AG04450 (cell line): ENCODE results near the gene IL1RAPL1. TPM values are rescaled to one million over a fixed set of nuclear protein-coding genes. Genes with fewer than 3 reads are reported as not detected.
"Not testable (repeated sequence)": the region's sequence is repeated elsewhere in the genome, so short reads cannot be mapped to it uniquely, and the experiment has no call there.

Source experiments
- CTCF ChIA-PET: fragments of 300-600, 350-600 bp; formaldehyde crosslinking; extraction: SDS; loops from one replicate; lab custom pipeline; 2022; ENCODE audit warnings: antibody characterized with exemption, inconsistent platforms; lab: Charles Lee
- POLR2A ChIA-PET: fragments of 350-600 bp; formaldehyde crosslinking; extraction: SDS; loops from one replicate; lab custom pipeline; 2021; ENCODE audit warnings: antibody characterized with exemption, inconsistent platforms; lab: Yijun Ruan, JAX
- DNase-seq: peaks from one replicate; pipeline ENCODE4 v3.0.0-alpha.2; 2011; ENCODE audit warnings: low read depth, low spot score
- H3K27ac ChIP-seq: one replicate; pipeline ENCODE4 v1.5.1; 2012; ENCODE audit warnings: low read depth, low read length, control low read depth
- H3K27me3 ChIP-seq: one replicate; pipeline ENCODE4 v1.6.0; 2012; ENCODE audit warnings: low read length; ENCODE audit not compliant: control insufficient read depth, insufficient read depth
- H3K4me3 ChIP-seq: 2 replicates; pipeline ENCODE4 v1.5.1; 2011; ENCODE audit warnings: mild to moderate bottlenecking, low read depth, low read length, control low read depth
- H3K9me3 ChIP-seq: 2 replicates; pipeline ENCODE4 v1.5.1; 2012; ENCODE audit warnings: low read length; ENCODE audit not compliant: control insufficient read depth, insufficient read depth
- CTCF ChIP-seq: IDR thresholded peaks from 2 replicates; pipeline ENCODE4 v1.5.1; 2011; ENCODE audit warnings: low read depth, low read length, control low read depth, inconsistent platforms
- polyA plus RNA-seq: library from polyadenylated mRNA; depleted of rRNA; stranded (reverse); fragments of >200 nt; gene quantifications from 2 replicates; pipeline ENCODE4 v1.2.3, GENCODE V29; 2011

IL1RAPL1 gene
- polyA plus RNA-seq, 1 experiment: 0.93 TPM

- H3K27me3 ChIP-seq: no peaks in the 10 kb centered on the region
- H3K9me3 ChIP-seq: no peaks in the 10 kb centered on the region
- POLR2A ChIA-PET: no interaction called here
- TF ChIP-seq CTCF: no peak
- CTCF ChIA-PET: no interaction called here
- H3K27ac ChIP-seq: no peak overlapping the region
- no peak for DNase-seq
- no peak overlapping the region for H3K4me3 ChIP-seq
Observed at GRCh38 chrX:28757290-28757689, 170.0 kb downstream of the IL1RAPL1 start.

GRCh38 chrX:28766561-28766960 is 179.3 kb downstream of the IL1RAPL1 start:
- CTCF ChIA-PET, H3K27ac ChIP-seq, H3K4me3 ChIP-seq, POLR2A ChIA-PET, DNase-seq, H3K27me3 ChIP-seq, H3K9me3 ChIP-seq: not testable (repeated sequence)

- no peak overlapping the region for H3K27ac ChIP-seq
- no peak for DNase-seq
- POLR2A ChIA-PET: no interaction called here
- H3K9me3 ChIP-seq: no peaks in the 10 kb centered on the region
- no peaks in the 10 kb centered on the region for H3K27me3 ChIP-seq
- TF ChIP-seq CTCF: no peak
- CTCF ChIA-PET: interaction anchor here (0.5 kb wide), 1 partner anchor 347 kb away, joined by 3 read pairs; no protein-coding TSS in a partner anchor
- H3K4me3 ChIP-seq: no peak overlapping the region
Observed at GRCh38 chrX:28773807-28774206, 186.6 kb downstream of the IL1RAPL1 start.

- ChIA-PET POLR2A (no interaction called here), CTCF (no interaction called here)
- H3K27me3 ChIP-seq: no peaks in the 10 kb centered on the region
- peak; percentile 33 for DNase-seq
- H3K4me3 ChIP-seq: no peak overlapping the region
- no peaks in the 10 kb centered on the region for H3K9me3 ChIP-seq
- TF ChIP-seq CTCF: no peak
- no peak overlapping the region for H3K27ac ChIP-seq
Observed at GRCh38 chrX:28787206-28787605, 200.0 kb downstream of the IL1RAPL1 start.

- H3K27ac ChIP-seq, H3K9me3 ChIP-seq, CTCF ChIA-PET, H3K27me3 ChIP-seq, POLR2A ChIA-PET, DNase-seq, H3K4me3 ChIP-seq: not testable (repeated sequence)
Observed at GRCh38 chrX:28800671-28801070, 213.4 kb downstream of the IL1RAPL1 start.

GRCh38 chrX:28802625-28803024 is 215.4 kb downstream of the IL1RAPL1 start:
- H3K9me3 ChIP-seq: no peaks in the 10 kb centered on the region
- TF ChIP-seq CTCF: 0 out of 2 replicates have a peak, but pooled peaks have one; percentile 15
- CTCF ChIA-PET: no interaction called here
- no peak overlapping the region for H3K4me3 ChIP-seq
- no peak overlapping the region for H3K27ac ChIP-seq
- POLR2A ChIA-PET: no interaction called here
- H3K27me3 ChIP-seq: no peaks in the 10 kb centered on the region
- no peak for DNase-seq
